Measurements from ENCODE around the gene PITX1. TPM values are rescaled to one million over a fixed set of nuclear protein-coding genes. Genes with fewer than 3 reads are reported as not detected.

The PITX1 gene
- total RNA-seq, 2 experiments from 2014 or later, result 56.3 to 76.4 TPM

DNA sequence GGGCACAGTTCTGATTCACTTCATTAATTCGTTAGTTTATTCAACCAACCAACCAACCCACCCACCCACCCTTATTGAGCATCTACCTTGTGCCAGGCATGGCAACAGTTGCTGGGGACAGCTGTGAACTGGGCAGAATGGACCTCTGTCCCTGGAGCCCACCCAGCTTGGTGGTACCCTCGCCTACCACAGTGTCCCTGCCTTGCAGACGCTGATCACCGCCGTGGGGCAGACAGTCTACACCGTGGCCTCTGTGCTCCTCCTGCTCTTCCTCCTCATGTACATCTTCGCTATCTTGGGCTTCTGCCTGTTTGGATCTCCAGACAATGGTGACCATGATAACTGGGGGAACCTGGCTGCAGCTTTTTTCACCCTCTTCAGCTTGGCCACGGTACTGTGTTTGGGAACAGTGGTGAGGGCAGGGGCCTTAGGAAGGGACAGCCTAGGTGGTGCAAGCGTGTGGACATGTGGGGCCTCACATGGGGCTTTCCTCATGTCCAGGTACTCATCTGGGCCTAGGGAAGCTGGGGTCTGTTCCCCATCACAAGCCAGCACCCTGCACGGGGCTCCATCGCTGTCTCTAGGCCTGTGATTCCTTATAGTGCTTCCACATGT is 26.2 kb downstream of the PITX1 start:
- Histone ChIP-seq H3K4me1 (ENCODE audit: insufficient read depth, low read length, poor library complexity, severe bottlenecking) (no peaks in the 10 kb centered on the region), H3K9me3 (ENCODE audit: low read length) (no peaks in the 10 kb centered on the region), H4K20me1 (ENCODE audit: insufficient read depth, low read length) (no peaks in the 10 kb centered on the region), H3K79me2 (ENCODE audit: insufficient read depth, low read depth, low read length) (no peaks in the 10 kb centered on the region), H3K4me3 (ENCODE audit: low read depth, low read length, poor library complexity, severe bottlenecking) (no peak overlapping the region), H2AFZ (ENCODE audit: low read length) (no peak overlapping the region), H3K4me2 (ENCODE audit: low read length) (no peak overlapping the region), H3K9me2 (ENCODE audit: insufficient read depth, low read length) (no peaks in the 10 kb centered on the region), H3K36me3 (ENCODE audit: insufficient read depth, low read length) (no peaks in the 10 kb centered on the region), H3K27ac (ENCODE audit: low read depth, low read length, poor library complexity, severe bottlenecking) (no peak overlapping the region)
- ChIA-PET POLR2A (no interaction called here), CTCF (ENCODE audit: unreplicated experiment) (no interaction called here)
- no peak for DNase-seq (ENCODE audit: low spot score)
- BruUV-seq (replicated peaks), result no TSS peak
- TF ChIP-seq, protein P1, sequence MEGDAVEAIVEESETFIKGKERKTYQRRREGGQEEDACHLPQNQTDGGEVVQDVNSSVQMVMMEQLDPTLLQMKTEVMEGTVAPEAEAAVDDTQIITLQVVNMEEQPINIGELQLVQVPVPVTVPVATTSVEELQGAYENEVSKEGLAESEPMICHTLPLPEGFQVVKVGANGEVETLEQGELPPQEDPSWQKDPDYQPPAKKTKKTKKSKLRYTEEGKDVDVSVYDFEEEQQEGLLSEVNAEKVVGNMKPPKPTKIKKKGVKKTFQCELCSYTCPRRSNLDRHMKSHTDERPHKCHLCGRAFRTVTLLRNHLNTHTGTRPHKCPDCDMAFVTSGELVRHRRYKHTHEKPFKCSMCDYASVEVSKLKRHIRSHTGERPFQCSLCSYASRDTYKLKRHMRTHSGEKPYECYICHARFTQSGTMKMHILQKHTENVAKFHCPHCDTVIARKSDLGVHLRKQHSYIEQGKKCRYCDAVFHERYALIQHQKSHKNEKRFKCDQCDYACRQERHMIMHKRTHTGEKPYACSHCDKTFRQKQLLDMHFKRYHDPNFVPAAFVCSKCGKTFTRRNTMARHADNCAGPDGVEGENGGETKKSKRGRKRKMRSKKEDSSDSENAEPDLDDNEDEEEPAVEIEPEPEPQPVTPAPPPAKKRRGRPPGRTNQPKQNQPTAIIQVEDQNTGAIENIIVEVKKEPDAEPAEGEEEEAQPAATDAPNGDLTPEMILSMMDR (conservative IDR thresholded peaks at IDR 0.05; ENCODE audit: low read length), result no peak
- no peak for TF ChIP-seq EZH2phosphoT487 (IDR thresholded peaks at IDR 0.05; ENCODE audit: borderline replicate concordance, low read depth, low read length)
- intact Hi-C loops (cut with micrococcal nuclease; ENCODE audit: unreplicated experiment), result no loop called here

GRCh38 chr5:135007305-135007704 is 26.7 kb downstream of the PITX1 start:
- DNase-seq (ENCODE audit: low spot score), result no peak
- Histone ChIP-seq H3K4me1 (ENCODE audit: insufficient read depth, low read length, poor library complexity, severe bottlenecking) (no peaks in the 10 kb centered on the region), H3K79me2 (ENCODE audit: insufficient read depth, low read depth, low read length) (no peaks in the 10 kb centered on the region), H4K20me1 (ENCODE audit: insufficient read depth, low read length) (no peaks in the 10 kb centered on the region), H3K4me2 (ENCODE audit: low read length) (no peak overlapping the region), H3K27ac (ENCODE audit: low read depth, low read length, poor library complexity, severe bottlenecking) (no peak overlapping the region), H3K9me3 (ENCODE audit: low read length) (no peaks in the 10 kb centered on the region), H3K9me2 (ENCODE audit: insufficient read depth, low read length) (no peaks in the 10 kb centered on the region), H3K4me3 (ENCODE audit: low read depth, low read length, poor library complexity, severe bottlenecking) (no peak overlapping the region), H2AFZ (ENCODE audit: low read length) (no peak overlapping the region), H3K36me3 (ENCODE audit: insufficient read depth, low read length) (no peaks in the 10 kb centered on the region)
- CTCF ChIA-PET (ENCODE audit: unreplicated experiment), result no interaction called here
- intact Hi-C loops (cut with micrococcal nuclease; ENCODE audit: unreplicated experiment), result no loop called here
- no TSS peak for BruUV-seq (replicated peaks)
- TF ChIP-seq, protein P1 (conservative IDR thresholded peaks at IDR 0.05; ENCODE audit: low read length), result no peak
- TF ChIP-seq EZH2phosphoT487 (IDR thresholded peaks at IDR 0.05; ENCODE audit: borderline replicate concordance, low read depth, low read length), result no peak
- POLR2A ChIA-PET, result no interaction called here

GRCh38 chr5:135005076-135005475 is 29.0 kb downstream of the PITX1 start:
- H3K79me2 ChIP-seq (ENCODE audit: insufficient read depth, low read depth, low read length), result no peaks in the 10 kb centered on the region
- intact Hi-C loops (cut with micrococcal nuclease; ENCODE audit: unreplicated experiment), result no loop called here
- no peak overlapping the region for H3K4me2 ChIP-seq (ENCODE audit: low read length)
- no peaks in the 10 kb centered on the region for H4K20me1 ChIP-seq (ENCODE audit: insufficient read depth, low read length)
- ChIA-PET CTCF (ENCODE audit: unreplicated experiment) (no interaction called here), POLR2A (interaction anchor here (1.3 kb wide), 1 partner anchor 9 kb away, joined by 4 read pairs; no protein-coding TSS in a partner anchor)
- no peak for DNase-seq (ENCODE audit: low spot score)
- no peak overlapping the region for H3K27ac ChIP-seq (ENCODE audit: low read depth, low read length, poor library complexity, severe bottlenecking)
- no peak overlapping the region for H2AFZ ChIP-seq (ENCODE audit: low read length)
- H3K9me3 ChIP-seq (ENCODE audit: low read length), result no peaks in the 10 kb centered on the region
- no peak for TF ChIP-seq EZH2phosphoT487 (IDR thresholded peaks at IDR 0.05; ENCODE audit: borderline replicate concordance, low read depth, low read length)
- TF ChIP-seq, protein P1 (conservative IDR thresholded peaks at IDR 0.05; ENCODE audit: low read length), result no peak
- BruUV-seq (replicated peaks), result no TSS peak
- H3K9me2 ChIP-seq (ENCODE audit: insufficient read depth, low read length), result no peaks in the 10 kb centered on the region
- H3K4me3 ChIP-seq (ENCODE audit: low read depth, low read length, poor library complexity, severe bottlenecking), result no peak overlapping the region
- no peaks in the 10 kb centered on the region for H3K4me1 ChIP-seq (ENCODE audit: insufficient read depth, low read length, poor library complexity, severe bottlenecking)
- H3K36me3 ChIP-seq (ENCODE audit: insufficient read depth, low read length), result no peaks in the 10 kb centered on the region
